ENCODE results near the gene SMARCC1.

The SMARCC1 gene

GRCh38 chr3:47646362-47646761 lies 135.3 kb downstream of the SMARCC1 start:
- no peaks in the 10 kb centered on the region for H3F3A ChIP-seq (ENCODE audit: low read depth)
- no peak overlapping the region for H3K4me3 ChIP-seq (ENCODE audit: low read length, poor library complexity, severe bottlenecking)
- peaks cover 84% of the 10 kb centered on the region; the same call in 1 of the 2 replicates for H3K36me3 ChIP-seq (ENCODE audit: insufficient read depth, low read length)
- no peak overlapping the region for H2AFZ ChIP-seq (ENCODE audit: low read length)
- no peaks in the 10 kb centered on the region for H3K9me3 ChIP-seq (ENCODE audit: insufficient read depth, low read depth, low read length)
- peaks cover 10% of the 10 kb centered on the region for H4K20me1 ChIP-seq (ENCODE audit: insufficient read depth, low read length, poor library complexity, severe bottlenecking)
- no peak overlapping the region for H3K9ac ChIP-seq (ENCODE audit: low read depth, low read length, poor library complexity, severe bottlenecking)
- no peaks in the 10 kb centered on the region for H3K4me1 ChIP-seq (ENCODE audit: insufficient read depth, low read length, poor library complexity, severe bottlenecking)
- TF ChIP-seq CTCF (conservative IDR thresholded peaks at IDR 0.05; ENCODE audit: low read length): no peak
- TF ChIP-seq EZH2phosphoT487 (IDR thresholded peaks at IDR 0.05; ENCODE audit: borderline replicate concordance): no peak
- H3K79me2 ChIP-seq (ENCODE audit: insufficient read depth, low read length): peaks cover 26% of the 10 kb centered on the region; the same call in 1 of the 2 replicates
- H3K9me2 ChIP-seq (replicated peaks; ENCODE audit: low read depth, low read length): no peaks in the 10 kb centered on the region
- H3K4me2 ChIP-seq (ENCODE audit: low read depth, low read length, poor library complexity, severe bottlenecking): no peak overlapping the region
- no peaks in the 10 kb centered on the region for H3K27me3 ChIP-seq (ENCODE audit: insufficient read depth, low read length, poor library complexity, severe bottlenecking)

- peaks cover 7% of the 10 kb centered on the region for H4K20me1 ChIP-seq (ENCODE audit: insufficient read depth, low read length, poor library complexity, severe bottlenecking)
- no peak overlapping the region for H3K4me3 ChIP-seq (ENCODE audit: low read length, poor library complexity, severe bottlenecking)
- no peak overlapping the region for H3K4me2 ChIP-seq (ENCODE audit: low read depth, low read length, poor library complexity, severe bottlenecking)
- H3K27me3 ChIP-seq (ENCODE audit: insufficient read depth, low read length, poor library complexity, severe bottlenecking): no peaks in the 10 kb centered on the region
- peaks cover 86% of the 10 kb centered on the region; the same call in 1 of the 2 replicates for H3K36me3 ChIP-seq (ENCODE audit: insufficient read depth, low read length)
- no peak overlapping the region for H2AFZ ChIP-seq (ENCODE audit: low read length)
- no peak for TF ChIP-seq CTCF (conservative IDR thresholded peaks at IDR 0.05; ENCODE audit: low read length)
- no peak for TF ChIP-seq EZH2phosphoT487 (IDR thresholded peaks at IDR 0.05; ENCODE audit: borderline replicate concordance)
- no peaks in the 10 kb centered on the region for H3K9me2 ChIP-seq (replicated peaks; ENCODE audit: low read depth, low read length)
- no peak overlapping the region for H3K9ac ChIP-seq (ENCODE audit: low read depth, low read length, poor library complexity, severe bottlenecking)
- H3K79me2 ChIP-seq (ENCODE audit: insufficient read depth, low read length): peaks cover 27% of the 10 kb centered on the region; the same call in 1 of the 2 replicates
- no peaks in the 10 kb centered on the region for H3K9me3 ChIP-seq (ENCODE audit: insufficient read depth, low read depth, low read length)
- no peaks in the 10 kb centered on the region for H3F3A ChIP-seq (ENCODE audit: low read depth)
- H3K4me1 ChIP-seq (ENCODE audit: insufficient read depth, low read length, poor library complexity, severe bottlenecking): no peaks in the 10 kb centered on the region
These were observed 136.1 kb downstream of the SMARCC1 start for GRCh38 chr3:47645551-47645950.

- Histone ChIP-seq H3K4me3 (ENCODE audit: low read length, poor library complexity, severe bottlenecking) (no peak overlapping the region), H3F3A (ENCODE audit: low read depth) (no peaks in the 10 kb centered on the region), H4K20me1 (ENCODE audit: insufficient read depth, low read length, poor library complexity, severe bottlenecking) (peaks cover 5% of the 10 kb centered on the region), H3K4me2 (ENCODE audit: low read depth, low read length, poor library complexity, severe bottlenecking) (no peak overlapping the region), H3K79me2 (ENCODE audit: insufficient read depth, low read length) (peaks cover 23% of the 10 kb centered on the region; the same call in 1 of the 2 replicates), H3K9ac (ENCODE audit: low read depth, low read length, poor library complexity, severe bottlenecking) (no peak overlapping the region), H3K9me2 (replicated peaks; ENCODE audit: low read depth, low read length) (no peaks in the 10 kb centered on the region), H3K36me3 (ENCODE audit: insufficient read depth, low read length) (peaks cover 78% of the 10 kb centered on the region), H3K4me1 (ENCODE audit: insufficient read depth, low read length, poor library complexity, severe bottlenecking) (no peaks in the 10 kb centered on the region), H2AFZ (ENCODE audit: low read length) (no peak overlapping the region), H3K27me3 (ENCODE audit: insufficient read depth, low read length, poor library complexity, severe bottlenecking) (no peaks in the 10 kb centered on the region), H3K9me3 (ENCODE audit: insufficient read depth, low read depth, low read length) (no peaks in the 10 kb centered on the region)
- TF ChIP-seq CTCF (conservative IDR thresholded peaks at IDR 0.05; ENCODE audit: low read length) (no peak), EZH2phosphoT487 (IDR thresholded peaks at IDR 0.05; ENCODE audit: borderline replicate concordance) (no peak)
These were observed 138.6 kb downstream of the SMARCC1 start for GRCh38 chr3:47643092-47643491.

All from Loucy (cell line).